NB4 (cell line): ENCODE measurements around the gene TMEM63A.

Experiments used
- POLR2A ChIP-seq: IDR thresholded peaks from 2 replicates; pipeline ENCODE4 v1.6.1; 2011; ENCODE audit warnings: mild to moderate bottlenecking; ENCODE audit not compliant: insufficient read length; ENCODE audit errors: extremely low read depth
- TF ChIP-seq, protein P1 (sequence below): IDR thresholded peaks from one replicate; pipeline ENCODE4 v1.5.1; 2012; ENCODE audit warnings: low read depth, low read length
- TF ChIP-seq, protein P2 (sequence below): IDR thresholded peaks from 2 replicates; pipeline ENCODE4 v1.6.1; 2011; ENCODE audit warnings: low read depth, low read length

DNA sequence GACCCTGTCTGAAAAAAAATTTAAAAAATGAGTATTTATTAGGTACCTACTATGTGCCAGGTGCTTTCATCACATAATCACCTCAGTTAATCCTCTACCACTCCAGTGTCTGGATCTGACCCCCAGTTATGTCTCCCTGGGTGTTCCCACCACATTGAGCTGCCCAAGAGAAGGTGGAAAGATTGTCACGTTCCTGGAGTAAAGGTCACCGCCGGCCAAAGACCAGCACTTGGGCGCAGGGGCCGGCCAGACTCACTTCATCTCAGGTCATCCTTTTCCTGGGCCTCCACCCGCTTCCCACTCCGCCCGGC lies 41.2 kb upstream of the TMEM63A start:
- TF ChIP-seq, protein P1, sequence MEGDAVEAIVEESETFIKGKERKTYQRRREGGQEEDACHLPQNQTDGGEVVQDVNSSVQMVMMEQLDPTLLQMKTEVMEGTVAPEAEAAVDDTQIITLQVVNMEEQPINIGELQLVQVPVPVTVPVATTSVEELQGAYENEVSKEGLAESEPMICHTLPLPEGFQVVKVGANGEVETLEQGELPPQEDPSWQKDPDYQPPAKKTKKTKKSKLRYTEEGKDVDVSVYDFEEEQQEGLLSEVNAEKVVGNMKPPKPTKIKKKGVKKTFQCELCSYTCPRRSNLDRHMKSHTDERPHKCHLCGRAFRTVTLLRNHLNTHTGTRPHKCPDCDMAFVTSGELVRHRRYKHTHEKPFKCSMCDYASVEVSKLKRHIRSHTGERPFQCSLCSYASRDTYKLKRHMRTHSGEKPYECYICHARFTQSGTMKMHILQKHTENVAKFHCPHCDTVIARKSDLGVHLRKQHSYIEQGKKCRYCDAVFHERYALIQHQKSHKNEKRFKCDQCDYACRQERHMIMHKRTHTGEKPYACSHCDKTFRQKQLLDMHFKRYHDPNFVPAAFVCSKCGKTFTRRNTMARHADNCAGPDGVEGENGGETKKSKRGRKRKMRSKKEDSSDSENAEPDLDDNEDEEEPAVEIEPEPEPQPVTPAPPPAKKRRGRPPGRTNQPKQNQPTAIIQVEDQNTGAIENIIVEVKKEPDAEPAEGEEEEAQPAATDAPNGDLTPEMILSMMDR = no peak
- TF ChIP-seq POLR2A = no peak
- TF ChIP-seq, protein P2, sequence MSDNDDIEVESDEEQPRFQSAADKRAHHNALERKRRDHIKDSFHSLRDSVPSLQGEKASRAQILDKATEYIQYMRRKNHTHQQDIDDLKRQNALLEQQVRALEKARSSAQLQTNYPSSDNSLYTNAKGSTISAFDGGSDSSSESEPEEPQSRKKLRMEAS = no peak
